SU-DHL-6 (cell line): Measurements from ENCODE around the gene UCN2.

Source experiments
- H2AFZ ChIP-seq: fragments of 200-600 bp; sonication (generic); 2 replicates; pipeline ENCODE4 v1.6.1; 2014; ENCODE audit warnings: low read depth, mild to moderate bottlenecking, moderate library complexity, mixed read lengths, antibody characterized with exemption, low read length; ENCODE audit not compliant: severe bottlenecking
- H3F3A ChIP-seq: fragments of 200-600 bp; shearing (Covaris generic); 2 replicates; pipeline ENCODE4 v1.6.0; 2016; ENCODE audit warnings: antibody characterized with exemption, mild to moderate bottlenecking; ENCODE audit not compliant: insufficient read depth
- H3K27ac ChIP-seq: fragments of 200-600 bp; sonication (generic); 2 replicates; pipeline ENCODE4 v1.5.1; 2016; ENCODE audit warnings: low read depth, mild to moderate bottlenecking, low read length, moderate library complexity, mixed read lengths
- H3K27me3 ChIP-seq: fragments of 200-600 bp; sonication (generic), shearing (Covaris generic); 2 replicates; pipeline ENCODE4 v1.6.0; 2014; ENCODE audit warnings: mild to moderate bottlenecking, low read length
- H3K36me3 ChIP-seq: fragments of 200-600 bp; sonication (generic); 2 replicates; pipeline ENCODE4 v1.6.1; 2014; ENCODE audit warnings: mild to moderate bottlenecking, low read length, mixed read lengths
- H3K4me2 ChIP-seq: fragments of 300-600, 200-600 bp; shearing (Covaris generic), sonication (generic); 2 replicates; pipeline ENCODE4 v1.6.0; 2014; ENCODE audit warnings: low read length, low read depth, mild to moderate bottlenecking; ENCODE audit not compliant: poor library complexity, severe bottlenecking
- H3K4me3 ChIP-seq: fragments of 200-600 bp; sonication (generic); 2 replicates; pipeline ENCODE4 v1.5.1; 2014; ENCODE audit warnings: antibody characterized with exemption, low read length, mild to moderate bottlenecking, mixed read lengths; ENCODE audit not compliant: insufficient read depth, poor library complexity, severe bottlenecking
- H3K79me2 ChIP-seq: fragments of 200-600 bp; sonication (generic); 2 replicates; pipeline ENCODE4 v1.6.1; 2014; ENCODE audit warnings: mild to moderate bottlenecking, low read length, moderate library complexity; ENCODE audit not compliant: insufficient read depth
- H3K9ac ChIP-seq: fragments of 200-600 bp; sonication (generic); 2 replicates; pipeline ENCODE4 v1.7.0; 2014; ENCODE audit warnings: mild to moderate bottlenecking, low read length
- H3K9me2 ChIP-seq: fragments of 200-600 bp; sonication (generic); replicated peaks from 2 replicates; pipeline ENCODE4 v1.6.1; 2014; ENCODE audit warnings: low read length; ENCODE audit not compliant: insufficient read depth
- H3K9me3 ChIP-seq: fragments of 200-600 bp; sonication (generic); 2 replicates; pipeline ENCODE4 v1.6.1; 2014; ENCODE audit warnings: low read length, mixed read lengths; ENCODE audit not compliant: insufficient read depth
- H4K20me1 ChIP-seq: fragments of 200-600 bp; sonication (generic); 2 replicates; pipeline ENCODE4 v1.6.1; 2014; ENCODE audit warnings: low read depth, mild to moderate bottlenecking, antibody characterized with exemption, low read length, moderate library complexity, mixed read lengths
- EZH2phosphoT487 ChIP-seq: fragments of 200-600 bp; sonication (generic), shearing (Covaris generic); conservative IDR thresholded peaks from 2 replicates; pipeline ENCODE4 v1.6.1; 2018; ENCODE audit warnings: mild to moderate bottlenecking, antibody characterized with exemption, low read length, moderate library complexity, mixed read lengths
- TF ChIP-seq, protein P1 (sequence below): fragments of 200-600 bp; sonication (generic); IDR thresholded peaks from one replicate; pipeline ENCODE4 v1.5.1; 2017; ENCODE audit warnings: antibody characterized with exemption, mild to moderate bottlenecking, low read length, moderate library complexity; ENCODE audit not compliant: insufficient read depth, poor library complexity, severe bottlenecking

UCN2 gene

DNA sequence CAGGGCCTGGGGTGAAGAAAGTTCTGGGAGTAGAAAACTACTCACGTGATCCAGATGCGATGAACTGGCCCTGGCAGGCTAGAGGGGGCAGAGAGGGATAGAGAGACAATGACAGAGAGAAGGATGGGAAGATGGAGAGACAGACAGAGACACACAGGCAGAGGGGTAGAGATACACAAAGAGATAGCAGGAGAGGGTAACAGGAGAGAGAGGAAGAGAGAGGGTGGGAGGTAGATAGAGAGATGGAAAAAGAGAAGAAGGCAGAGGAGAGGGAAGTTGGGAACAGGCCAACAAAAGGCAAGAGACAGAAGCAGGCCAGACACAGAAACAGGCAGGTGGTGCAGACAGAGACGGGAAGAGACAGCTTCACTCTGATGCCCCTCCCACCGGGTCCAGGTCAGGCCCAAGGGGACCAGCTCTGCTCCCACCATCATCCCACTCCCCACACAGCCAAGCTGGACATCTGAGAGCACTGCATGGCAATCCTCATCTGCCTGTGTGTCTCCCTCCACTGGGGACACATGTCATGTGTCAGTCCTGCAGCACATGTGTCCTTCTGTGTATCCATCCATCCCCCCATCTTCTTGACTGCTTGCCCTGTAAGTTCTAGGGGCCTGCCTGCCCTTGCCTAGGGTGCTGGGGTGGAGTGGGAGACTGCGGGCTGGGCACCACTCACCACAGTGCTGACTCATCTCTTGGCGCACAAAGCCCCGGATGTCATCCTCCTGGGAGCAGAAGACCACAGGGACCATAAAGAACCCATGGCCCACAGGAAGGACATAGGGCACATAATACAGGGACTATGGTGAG, 2.2 kb upstream of the UCN2 start:
- no peaks in the 10 kb centered on the region for H3K79me2 ChIP-seq
- no peak overlapping the region for H2AFZ ChIP-seq
- no peaks in the 10 kb centered on the region for H3K36me3 ChIP-seq
- no peak overlapping the region for H3K9ac ChIP-seq
- H4K20me1 ChIP-seq: no peaks in the 10 kb centered on the region
- H3F3A ChIP-seq: no peaks in the 10 kb centered on the region
- TF ChIP-seq EZH2phosphoT487: no peak
- TF ChIP-seq, protein P1, sequence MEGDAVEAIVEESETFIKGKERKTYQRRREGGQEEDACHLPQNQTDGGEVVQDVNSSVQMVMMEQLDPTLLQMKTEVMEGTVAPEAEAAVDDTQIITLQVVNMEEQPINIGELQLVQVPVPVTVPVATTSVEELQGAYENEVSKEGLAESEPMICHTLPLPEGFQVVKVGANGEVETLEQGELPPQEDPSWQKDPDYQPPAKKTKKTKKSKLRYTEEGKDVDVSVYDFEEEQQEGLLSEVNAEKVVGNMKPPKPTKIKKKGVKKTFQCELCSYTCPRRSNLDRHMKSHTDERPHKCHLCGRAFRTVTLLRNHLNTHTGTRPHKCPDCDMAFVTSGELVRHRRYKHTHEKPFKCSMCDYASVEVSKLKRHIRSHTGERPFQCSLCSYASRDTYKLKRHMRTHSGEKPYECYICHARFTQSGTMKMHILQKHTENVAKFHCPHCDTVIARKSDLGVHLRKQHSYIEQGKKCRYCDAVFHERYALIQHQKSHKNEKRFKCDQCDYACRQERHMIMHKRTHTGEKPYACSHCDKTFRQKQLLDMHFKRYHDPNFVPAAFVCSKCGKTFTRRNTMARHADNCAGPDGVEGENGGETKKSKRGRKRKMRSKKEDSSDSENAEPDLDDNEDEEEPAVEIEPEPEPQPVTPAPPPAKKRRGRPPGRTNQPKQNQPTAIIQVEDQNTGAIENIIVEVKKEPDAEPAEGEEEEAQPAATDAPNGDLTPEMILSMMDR: no peak
- no peak overlapping the region for H3K4me3 ChIP-seq
- no peaks in the 10 kb centered on the region for H3K9me2 ChIP-seq
- no peak overlapping the region for H3K4me2 ChIP-seq
- H3K9me3 ChIP-seq: no peaks in the 10 kb centered on the region
- H3K27me3 ChIP-seq: no peaks in the 10 kb centered on the region
- H3K27ac ChIP-seq: no peak overlapping the region

DNA sequence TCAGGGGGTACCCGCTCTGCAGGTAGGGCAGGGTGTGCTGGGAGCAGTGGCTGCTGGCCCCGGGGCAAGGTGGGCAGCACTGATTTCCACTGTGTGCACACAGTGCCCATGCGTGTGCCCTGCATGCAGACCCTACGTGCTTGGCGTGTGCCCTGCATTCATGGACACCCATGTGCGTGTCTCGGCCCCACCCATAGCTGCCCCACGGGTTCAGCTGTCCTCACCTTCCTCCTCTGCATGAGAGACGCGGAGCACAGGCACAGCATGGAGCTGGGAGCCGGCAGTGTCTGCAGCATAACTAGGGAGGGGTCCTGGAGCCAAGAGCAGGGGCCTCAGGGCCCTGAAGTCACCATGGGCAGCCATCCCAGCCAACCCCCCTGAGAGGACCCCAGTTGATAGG, 1.6 kb upstream of the UCN2 start:
- H3K27ac ChIP-seq: no peak overlapping the region
- H3K36me3 ChIP-seq: no peaks in the 10 kb centered on the region
- no peaks in the 10 kb centered on the region for H4K20me1 ChIP-seq

DNA sequence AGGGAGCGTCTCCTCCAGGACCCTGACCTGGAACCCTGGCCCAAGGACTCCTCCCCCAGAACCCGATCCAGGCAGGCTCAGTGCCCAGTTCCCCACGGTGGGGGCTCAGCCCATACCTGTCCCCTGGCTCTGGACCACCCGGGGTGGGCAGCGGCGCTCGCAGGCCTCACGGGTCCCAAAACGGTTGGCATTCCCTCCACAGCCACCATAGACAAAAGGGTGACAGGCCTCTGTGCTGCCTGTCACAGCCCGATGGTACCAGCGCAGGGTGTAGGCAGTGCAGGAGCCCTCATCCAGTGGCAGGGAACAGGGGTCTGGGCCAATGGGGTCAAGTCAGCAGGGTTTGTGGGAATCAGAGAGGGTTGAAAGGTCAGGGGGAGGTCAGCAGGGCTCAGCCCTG, 1.1 kb upstream of the UCN2 start:
- Histone ChIP-seq H3K9me3 (no peaks in the 10 kb centered on the region), H3K9ac (no peak overlapping the region), H3K27ac (no peak overlapping the region), H3K4me2 (no peak overlapping the region), H4K20me1 (no peaks in the 10 kb centered on the region), H3K79me2 (no peaks in the 10 kb centered on the region), H2AFZ (no peak overlapping the region), H3K9me2 (no peaks in the 10 kb centered on the region), H3K36me3 (no peaks in the 10 kb centered on the region), H3F3A (no peaks in the 10 kb centered on the region), H3K27me3 (no peaks in the 10 kb centered on the region), H3K4me3 (no peak overlapping the region)
- TF ChIP-seq EZH2phosphoT487: no peak
- TF ChIP-seq, protein P1: no peak

More for the DNA sequence above, 1.6 kb upstream of the UCN2 start:
- Histone ChIP-seq H3K79me2 (no peaks in the 10 kb centered on the region), H3K4me2 (no peak overlapping the region), H3K4me3 (no peak overlapping the region), H2AFZ (no peak overlapping the region), H3K9me3 (no peaks in the 10 kb centered on the region), H3F3A (no peaks in the 10 kb centered on the region), H3K9ac (no peak overlapping the region), H3K27me3 (no peaks in the 10 kb centered on the region), H3K9me2 (no peaks in the 10 kb centered on the region)
- TF ChIP-seq EZH2phosphoT487: no peak
- TF ChIP-seq, protein P1: no peak
